NCI-H2196 treated with DMSO at 0.1 percent for 48 hours (cell line): ENCODE results near the gene MFSD2A.
"Not testable (repeated sequence)": the region's sequence is repeated elsewhere in the genome, so short reads cannot be mapped to it uniquely, and the experiment has no call there.

Source experiments
- DNase-seq: peaks from one replicate; lab custom pipeline; 2025; ENCODE audit not compliant: unreplicated experiment; lab: John Stamatoyannopoulos, UW

Gene MFSD2A

DNA sequence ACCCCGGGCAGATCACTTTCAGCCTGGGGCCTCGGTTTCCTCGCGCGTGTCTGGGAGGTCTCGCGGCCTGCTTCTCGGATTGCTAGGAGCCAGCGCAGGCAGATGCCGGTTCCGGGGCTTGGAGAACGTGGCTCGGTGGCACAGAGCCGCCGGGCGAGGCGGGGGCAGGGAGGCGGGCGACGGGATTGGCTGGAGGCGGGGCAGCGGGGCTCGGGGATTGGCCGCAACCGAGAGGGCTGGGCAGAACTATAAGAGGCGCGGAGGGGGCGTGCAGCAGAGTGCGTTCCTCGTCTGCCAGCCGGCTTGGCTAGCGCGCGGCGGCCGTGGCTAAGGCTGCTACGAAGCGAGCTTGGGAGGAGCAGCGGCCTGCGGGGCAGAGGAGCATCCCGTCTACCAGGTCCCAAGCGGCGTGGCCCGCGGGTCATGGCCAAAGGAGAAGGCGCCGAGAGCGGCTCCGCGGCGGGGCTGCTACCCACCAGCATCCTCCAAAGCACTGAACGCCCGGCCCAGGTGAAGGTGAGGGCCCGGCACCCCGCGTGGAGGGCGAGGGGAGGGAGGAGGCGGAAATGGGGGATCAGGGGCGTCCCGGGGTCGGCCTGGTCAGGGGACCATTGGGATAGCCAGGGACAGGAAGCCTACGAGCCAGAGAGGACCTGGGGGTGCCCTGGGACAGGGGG lies at the start of gene MFSD2A:
MFSD2A (plus strand) TSS at position 276 of the 677 bp plus-strand sequence; CDS start at position 424, 148 bp downstream.
- DNase-seq = peak; percentile 93

DNA sequence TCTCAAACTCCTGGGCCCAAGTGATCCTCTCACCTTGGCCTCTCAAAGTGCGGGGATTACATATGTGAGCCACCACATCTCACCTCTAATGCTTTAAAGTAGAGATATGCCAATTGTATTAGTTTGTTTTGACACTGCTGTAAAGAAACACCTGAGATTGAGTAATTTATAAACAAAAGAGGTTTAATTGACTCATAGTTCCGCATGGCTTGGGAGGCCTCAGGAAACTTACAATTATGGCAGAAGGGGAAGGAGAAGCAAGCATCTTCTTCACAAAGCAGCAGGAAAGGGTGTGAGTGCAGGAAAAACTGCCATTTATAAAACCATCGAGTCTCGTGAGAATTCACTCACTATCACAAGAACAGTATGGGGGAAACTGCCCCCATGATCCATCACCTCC lies 49.8 kb upstream of the MFSD2A start:
- DNase-seq = no peak

DNA sequence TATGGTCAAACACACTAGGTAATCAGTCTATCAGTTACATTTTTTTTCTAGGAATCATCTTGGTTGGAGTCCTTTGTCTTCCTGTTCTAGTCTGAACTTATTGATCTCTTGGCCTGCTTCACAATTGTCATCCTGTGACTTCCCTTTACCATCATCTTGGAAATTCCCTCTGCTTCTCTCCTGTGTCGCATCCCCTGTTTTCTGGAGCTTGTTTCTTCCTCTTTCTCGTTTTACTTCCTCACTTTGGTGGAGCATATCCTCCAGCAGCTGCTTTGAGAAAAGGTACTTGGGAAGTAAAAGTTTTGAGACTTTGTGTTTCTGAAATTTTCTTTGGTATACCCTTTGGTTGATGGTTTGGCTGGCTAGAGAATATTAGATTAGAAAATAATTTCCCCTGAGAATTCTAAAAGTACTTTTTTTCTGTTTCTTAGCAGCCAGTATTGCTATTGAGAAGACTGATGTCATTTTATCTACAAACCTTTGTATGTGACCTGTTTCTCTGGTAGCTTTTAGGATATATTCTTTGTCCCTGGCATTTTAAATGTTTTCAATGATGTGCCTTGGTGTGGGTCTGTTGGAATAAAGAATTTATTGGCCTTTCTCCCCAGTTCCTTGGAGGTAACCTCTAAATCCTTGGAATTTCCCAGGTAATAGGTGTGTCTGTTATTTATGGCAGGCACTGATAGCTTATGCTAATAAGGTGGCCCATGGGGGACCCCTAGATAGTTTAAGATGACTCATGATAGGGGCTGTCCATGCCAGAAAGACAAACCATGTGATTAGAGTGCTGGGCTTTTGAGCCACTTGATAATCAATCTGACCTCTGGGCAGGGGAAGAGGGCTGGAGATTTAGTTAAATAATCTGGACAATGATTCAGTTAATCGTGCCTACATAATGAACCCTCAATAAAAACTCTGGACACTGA lies 47.2 kb upstream of the MFSD2A start:
- DNase-seq = no peak

DNA sequence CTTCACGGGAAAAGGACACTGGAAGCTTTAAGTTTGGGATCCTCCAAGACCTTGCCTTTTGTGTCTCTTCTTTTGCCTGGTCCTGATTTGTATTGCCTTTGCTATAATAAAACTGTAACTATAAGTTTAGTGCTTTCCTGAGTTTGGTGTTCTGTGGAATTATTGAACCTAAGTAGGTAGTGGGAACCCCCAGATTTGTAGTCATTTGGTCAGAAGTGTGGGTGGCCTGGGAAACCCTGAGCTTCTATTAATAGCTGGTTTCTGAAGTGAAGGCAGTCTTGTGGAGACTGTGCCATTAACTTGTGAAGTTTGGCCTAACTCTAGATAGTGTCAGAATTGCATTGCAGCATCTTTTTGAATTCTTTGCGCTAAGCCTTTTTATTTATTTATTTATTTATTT lies 46.4 kb upstream of the MFSD2A start:
- no peak for DNase-seq

DNA sequence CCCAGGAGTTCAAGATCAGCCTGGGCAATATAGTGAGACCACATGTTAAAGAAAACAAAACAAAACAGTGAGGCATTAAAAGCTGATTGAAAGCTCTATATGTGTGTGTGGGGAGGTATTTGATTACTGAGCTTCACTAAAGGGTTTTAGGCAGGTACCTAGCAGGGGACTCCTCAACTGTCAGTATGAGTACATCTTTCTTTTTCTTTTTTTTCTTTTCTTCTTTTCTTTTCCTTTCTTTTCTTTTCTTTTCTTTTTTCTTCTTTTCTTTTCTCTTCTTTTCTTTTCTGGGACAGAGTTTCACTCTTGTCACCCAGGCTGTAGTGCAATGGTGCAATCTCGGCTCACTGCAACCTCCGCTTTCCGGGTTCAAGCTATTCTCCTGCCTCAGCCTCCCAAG lies 44.7 kb upstream of the MFSD2A start:
- DNase-seq = no peak

DNA sequence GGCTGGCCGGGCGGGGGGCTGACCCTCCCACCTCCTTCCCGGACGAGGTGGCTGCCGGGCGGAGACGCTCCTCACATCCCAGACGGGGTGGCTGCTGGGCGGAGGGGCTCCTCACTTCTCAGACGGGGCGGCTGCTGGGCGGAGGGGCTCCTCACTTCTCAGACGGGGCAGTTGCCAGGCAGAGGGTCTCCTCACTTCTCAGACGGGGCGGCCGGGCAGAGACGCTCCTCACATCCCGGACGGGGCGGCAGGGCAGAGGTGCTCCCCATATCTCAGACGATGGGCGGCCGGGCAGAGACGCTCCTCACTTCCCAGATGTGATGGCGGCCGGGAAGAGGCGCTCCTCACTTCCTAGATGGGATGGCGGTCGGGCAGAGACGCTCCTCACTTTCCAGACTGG lies 41.8 kb upstream of the MFSD2A start:
- DNase-seq = not testable (repeated sequence)

DNA sequence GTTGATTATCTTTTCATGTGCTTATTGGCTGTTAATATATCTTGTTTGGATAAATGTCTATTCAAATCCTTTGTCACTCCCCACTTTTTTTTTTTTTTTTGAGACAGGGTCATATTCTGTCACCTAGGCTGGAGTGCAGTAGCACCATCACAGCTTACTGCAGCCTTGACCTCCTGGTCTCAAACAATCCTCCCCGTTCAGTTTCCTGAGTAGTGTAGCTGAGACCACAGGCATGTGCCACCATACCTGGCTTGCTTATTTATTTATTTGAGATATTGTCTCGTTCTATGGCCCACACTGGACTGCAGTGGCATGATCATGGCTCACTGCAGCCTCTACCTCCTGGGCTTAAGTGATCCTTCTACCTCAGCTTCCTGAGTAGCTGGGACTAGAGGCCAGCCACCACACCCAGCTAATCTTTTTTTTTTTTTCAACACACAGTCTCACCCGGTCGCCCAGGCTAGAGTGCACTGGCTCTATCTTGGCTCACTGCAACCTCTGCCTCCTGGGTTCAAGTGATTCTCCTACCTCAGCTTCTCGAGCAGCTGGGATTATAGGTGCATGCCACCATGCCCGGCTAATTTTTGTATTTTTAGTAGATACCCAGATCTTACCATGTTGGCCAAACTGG lies 39.3 kb upstream of the MFSD2A start:
- DNase-seq = no peak

DNA sequence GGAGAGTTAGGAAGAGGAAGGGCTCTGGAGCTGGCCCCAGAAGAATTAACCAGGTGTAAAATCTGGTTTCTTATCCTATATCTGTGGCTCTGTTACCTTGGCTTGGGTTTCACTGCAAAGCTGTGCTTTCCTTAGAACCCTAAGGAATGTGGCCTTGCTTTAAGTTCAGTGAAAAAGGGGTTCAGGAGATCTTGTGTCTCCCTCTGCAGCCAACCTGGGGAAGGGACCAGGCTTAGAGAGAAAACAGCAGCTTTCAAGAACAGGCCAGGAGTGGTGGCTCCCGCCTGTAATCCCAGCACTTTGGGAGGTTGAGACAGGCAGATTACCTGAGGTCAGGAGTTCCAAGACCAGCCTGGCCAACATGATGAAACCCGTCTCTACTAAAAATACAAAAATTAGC lies 37.1 kb upstream of the MFSD2A start:
- DNase-seq = no peak

DNA sequence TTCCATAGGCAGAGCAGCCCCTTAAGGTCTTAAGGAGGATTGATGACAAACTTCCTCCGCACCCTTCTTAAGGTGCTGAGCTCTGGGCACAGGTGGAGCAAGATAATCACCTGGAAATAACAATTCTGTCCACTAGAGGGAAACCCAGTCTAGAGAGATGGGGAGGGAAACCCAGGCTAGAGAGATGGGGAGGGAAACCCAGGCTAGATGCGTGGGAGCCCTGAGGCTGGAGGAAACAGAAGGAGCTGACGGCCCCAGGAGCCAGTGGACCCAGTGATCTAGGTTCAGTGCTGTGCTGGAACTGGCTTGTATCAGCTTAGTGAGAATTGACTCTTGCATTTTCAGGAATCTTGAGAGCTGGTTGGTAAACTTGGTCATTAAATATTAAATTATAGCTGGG lies 35.4 kb upstream of the MFSD2A start:
- DNase-seq = peak; percentile 46

DNA sequence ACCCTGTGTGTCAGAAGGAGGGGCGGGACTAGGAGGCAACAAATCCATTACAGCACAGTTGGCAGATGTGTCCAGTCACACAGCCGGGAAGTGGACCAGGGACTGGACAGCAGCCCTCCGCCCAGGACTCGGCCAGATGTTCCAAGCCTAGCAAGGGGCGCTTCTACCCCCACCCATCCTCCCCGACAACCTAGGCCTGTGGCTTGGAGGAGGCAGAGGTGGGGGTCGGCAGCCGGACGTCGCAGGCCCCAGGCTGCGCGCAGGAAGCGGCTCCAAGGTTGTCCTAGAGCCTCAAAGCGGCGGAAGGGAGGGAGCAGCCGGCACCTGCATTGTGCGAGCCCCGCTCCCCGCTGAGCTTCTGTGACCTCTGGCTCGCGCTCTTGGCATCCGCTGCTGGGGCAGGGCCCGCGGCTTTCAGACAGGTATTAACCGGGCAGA lies 32.7 kb upstream of the MFSD2A start:
- no peak for DNase-seq

DNA sequence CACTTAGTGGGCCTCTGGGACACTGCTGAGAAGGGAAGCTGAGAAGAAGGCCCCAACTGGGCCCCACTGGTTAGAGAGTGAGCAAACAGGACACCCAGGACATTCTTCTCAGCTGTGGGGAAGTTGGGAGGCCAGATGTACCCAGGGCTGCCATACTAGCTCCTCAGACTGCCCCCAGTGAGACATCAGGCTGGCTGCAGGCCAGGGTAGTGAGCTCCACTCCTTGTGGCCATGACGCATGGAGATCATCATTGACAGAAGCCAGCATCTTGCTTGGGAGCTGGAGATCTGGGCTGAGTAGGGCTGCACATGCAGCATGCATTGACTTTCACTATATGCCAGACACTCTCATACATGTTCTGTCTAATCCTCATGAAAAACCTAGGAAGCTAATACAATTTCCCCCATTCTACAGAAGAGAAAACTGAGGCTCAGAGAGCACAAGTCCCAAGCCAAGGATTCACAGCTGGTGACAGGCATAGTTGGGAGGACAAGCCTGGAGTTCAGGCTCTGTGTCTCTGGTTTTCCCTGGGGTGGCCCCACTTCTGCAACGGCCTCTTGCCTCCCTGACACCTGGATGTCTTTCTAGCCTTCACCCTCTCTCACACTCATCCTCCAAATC lies 29.1 kb upstream of the MFSD2A start:
- no peak for DNase-seq

DNA sequence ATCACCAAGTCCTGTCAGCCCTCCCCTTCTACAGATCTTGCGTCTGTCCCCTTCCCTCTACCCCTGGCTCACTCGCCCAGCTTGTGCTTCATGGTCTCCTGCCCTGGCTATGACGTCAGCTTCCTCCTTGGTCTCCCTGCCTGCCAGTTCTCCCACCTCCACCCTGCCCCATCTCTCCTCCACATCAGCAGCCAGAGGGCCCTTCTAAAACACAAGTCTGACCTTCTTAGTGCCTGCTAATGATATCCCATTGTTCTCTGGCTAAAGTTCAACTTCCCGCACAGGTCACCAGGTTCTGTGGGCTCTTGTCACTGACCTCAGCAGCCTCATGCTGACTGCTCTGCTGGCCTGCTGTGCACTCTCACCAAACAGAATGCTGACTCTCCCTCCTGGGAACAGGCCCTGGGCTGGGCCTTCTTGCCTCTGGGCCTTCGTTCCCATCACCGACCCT lies 28.6 kb upstream of the MFSD2A start:
- DNase-seq = peak; percentile 48

DNA sequence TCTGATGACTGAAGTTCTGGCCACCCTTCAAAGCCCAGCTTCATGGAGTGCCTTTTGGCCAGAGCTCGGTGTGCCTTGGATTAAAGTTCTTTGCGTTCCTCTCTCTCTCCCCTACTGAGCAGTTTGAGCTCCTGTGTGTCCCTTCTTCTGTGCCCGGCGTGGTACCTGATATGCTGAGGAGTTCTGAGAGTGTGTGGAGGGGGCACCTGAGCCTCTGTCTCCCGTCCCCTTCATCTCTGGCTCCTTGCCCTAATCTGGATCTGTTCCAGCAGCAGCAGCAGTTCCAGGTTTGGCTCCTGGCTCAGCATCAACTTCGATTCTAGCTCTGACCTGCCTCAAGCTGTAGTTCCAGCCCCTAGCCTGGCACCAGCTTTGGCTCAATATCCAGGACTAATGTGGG lies 28.1 kb upstream of the MFSD2A start:
- DNase-seq = peak; percentile 48

DNA sequence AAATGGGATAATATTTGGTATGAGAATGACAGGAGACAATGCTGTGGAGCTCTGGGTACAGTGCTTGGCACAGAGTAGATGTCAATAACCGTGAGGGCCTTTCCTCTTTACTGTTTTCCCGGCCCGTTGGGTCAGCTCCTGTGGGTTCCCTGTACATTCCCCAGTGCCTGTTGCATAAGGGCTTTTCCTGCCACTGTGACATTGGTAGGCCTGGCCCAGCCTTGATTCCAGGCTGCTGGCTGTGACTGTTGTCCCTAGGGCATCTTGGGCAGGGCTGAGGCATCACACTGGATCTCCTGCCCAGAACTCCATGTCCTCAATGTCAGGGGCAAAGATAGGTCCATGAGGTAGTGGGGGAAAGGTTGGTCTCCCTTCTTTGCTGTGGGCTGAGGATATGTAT lies 27.4 kb upstream of the MFSD2A start:
- DNase-seq = no peak

DNA sequence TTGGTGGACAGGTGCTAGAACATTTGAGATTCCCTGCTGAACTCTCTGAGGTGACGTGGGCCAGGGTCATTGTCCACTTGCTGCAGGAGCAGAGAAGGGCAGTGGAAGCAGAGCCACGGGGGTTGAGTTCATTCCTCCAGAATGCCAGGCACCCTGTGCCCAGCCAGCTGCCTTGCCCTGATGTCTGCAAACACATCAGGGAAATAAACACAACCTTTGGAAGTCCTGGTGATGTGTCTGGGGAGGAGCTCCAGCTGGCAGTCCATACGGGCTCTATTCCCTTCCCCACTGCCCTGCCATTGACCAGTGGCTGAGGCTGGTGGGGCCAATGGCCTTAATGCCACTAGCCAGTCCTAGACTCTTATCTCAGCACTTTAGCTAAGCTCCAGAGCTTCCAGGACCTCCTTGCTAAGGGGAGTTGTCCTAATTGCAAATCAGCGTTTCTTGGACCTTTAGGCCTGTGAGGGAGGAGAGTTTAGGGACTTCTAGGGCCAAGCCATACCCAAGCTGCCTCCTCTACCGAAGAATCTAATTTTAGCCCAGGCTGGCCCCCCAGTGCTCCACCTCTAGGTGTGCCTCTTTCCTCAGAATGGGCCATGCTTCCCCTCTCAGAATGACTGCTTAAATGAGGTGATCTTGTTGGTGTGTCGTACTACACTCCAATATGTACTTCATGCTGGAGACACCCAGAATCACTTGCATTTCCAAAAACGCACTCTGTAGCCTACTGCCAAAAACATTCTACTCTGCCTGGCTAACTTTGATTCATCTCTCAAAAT lies 25.9 kb upstream of the MFSD2A start:
- no peak for DNase-seq

DNA sequence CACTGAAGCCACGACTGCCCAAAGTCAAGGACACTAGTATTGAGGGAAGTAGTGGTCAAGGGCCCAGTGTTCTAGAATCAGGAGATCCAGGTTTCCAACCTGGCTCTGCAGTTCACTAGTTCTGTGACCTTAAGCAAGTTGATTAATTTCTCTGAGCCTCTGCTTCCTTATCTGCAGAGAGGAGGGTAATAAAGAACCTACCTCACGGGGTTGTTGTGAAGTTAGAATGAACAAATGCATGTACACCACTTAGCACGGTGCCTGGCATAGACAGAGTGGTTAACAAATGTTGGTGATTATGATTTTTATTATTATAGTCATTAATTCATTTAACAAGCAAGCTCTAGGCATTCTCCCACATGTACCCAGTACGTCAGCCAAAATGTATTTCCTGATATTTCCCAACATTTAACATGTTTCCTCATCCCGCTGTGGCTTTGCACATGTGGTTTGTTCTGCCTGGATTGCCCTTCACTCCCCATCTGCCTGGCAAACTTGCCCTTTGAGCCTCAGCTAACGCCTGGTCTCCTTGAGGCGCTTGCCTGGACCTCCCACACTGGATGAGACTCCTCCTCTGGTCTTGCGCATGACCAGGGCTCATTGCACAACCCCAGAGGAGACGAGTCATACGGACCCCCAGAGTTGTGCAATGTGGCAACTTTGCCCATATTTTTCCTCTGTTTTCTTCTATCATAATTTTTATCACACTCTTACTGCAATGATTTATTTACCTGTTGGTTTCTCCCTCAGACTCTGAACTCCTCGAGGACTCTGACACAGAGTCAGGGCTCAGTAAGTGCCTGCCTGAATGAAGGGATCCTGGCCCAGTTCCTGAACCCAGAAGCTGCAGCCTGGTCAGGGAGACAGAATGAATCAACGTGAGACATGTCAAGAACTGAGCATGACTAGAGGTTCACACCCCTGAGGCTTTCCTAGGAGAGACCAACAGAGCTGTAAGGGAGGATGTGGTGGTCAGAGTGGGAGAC lies 20.7 kb upstream of the MFSD2A start:
- DNase-seq = no peak

DNA sequence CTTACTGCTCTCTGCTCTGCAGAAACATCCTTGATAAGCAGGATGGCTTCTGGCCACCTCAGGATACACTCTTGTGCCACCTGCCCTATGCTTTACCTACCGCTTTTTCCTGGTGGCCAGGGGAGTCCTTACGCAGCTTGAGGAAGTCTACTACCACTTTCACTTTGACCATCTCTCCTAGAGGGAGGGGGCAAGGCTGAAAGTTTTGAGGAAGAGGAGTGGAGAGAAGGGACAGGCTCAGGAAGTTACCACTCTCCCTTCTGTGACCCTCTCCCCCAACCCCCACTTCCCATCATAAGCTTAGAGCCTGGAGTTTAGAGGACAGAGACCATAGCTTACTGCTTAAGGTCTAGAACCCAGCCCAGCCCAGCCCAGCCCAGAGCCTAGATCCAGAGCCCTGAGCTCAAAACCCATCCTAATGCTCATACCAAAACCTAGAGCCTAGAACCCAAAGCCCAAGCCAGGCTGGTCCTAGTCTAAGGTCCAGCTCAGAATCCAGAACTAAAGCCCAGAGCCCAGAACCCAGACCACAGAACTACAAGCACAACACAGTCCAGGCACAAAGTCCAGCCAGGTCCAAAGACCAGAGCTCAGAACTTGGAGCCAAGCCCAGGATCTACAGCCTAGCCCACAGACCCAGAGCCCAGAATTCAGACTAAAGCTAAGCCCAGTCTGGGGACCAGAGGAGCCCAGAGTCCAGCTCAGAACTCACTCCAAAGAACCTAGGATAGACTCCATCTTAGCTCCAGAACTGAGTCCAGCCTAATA lies 18.0 kb upstream of the MFSD2A start:
- no peak for DNase-seq

DNA sequence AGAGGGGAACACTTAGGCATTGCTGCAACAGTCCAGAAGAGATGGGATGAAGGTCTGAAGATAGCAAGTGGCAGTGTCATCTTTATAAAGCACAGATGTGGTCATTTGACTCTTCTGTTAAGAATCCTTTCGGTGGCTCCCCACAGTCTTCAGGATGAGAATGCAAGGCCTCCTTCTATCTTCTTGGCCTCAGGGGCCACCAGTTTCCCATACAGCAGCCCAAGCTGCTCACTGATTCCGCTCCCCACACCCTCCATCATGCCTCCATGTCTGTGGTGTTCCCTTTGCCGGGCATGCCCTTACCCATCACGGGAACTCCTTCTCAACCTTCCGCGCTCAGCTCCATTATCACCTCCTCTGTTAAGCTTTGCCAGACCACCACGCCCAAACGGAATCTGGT lies 16.1 kb upstream of the MFSD2A start:
- no peak for DNase-seq

DNA sequence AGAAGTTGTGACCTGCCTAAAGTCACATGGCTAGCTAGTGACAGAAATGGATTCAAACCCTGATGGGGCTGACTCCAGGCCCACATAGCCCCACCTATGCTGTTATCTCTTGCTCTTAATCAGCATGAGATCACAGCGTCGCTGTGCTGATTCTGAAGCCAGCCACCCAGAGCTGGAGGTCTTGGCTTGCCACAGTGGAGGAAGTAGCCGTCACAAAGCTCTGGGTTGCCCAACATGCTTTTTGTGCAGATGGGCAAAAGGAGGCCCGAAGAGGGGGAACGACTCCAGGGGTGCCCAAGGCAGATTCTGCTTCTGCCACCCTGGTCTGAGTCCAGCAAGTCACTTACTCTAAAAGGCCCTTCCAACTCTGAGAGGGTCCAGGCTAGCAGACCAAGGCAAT lies 14.7 kb upstream of the MFSD2A start:
- no peak for DNase-seq
